AG10803 (cell line): ENCODE measurements around the gene GNPTG.

Experiments used
- DNase-seq: peaks from one replicate; pipeline ENCODE4 v3.0.0; 2010; ENCODE audit warnings: low read depth
- H3K4me3 ChIP-seq: 2 replicates; pipeline ENCODE4 v1.5.1; 2011; ENCODE audit warnings: mild to moderate bottlenecking, low read length, control low read depth
- TF ChIP-seq, protein P1 (sequence below): conservative IDR thresholded peaks from 2 replicates; pipeline ENCODE4 v1.5.1; 2011; ENCODE audit warnings: mild to moderate bottlenecking, low read length, control low read depth, inconsistent platforms

The GNPTG gene

DNA sequence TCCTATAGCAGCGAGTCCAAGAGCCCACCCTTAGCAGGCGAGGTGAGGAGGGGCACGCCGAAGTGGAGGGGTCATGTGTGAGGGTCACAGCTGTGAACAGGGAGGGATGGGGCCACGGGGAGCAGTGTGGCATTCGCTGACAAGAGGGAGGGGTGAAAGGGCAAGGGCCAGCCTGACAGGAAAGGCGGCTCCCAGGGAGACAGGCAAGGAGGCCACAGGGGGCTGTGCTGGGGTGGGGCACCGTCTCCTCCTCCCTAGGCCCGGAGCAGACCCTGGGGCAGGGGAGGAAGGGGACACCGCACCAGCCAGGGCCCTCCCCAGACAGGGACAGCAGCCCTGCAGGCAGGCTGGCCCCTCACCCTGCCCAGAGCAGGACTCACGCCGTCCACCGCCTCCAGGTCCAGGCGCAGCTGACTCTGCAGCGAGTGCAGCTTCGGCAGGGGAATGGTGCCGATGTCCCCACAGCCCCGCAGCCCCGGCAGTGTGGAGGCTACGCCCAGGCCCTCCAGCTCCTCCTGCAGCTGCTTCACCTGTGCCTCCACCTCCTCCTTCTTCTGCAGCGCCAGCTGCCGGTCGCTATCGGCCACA lies 15.1 kb downstream of the GNPTG start:
- no peak overlapping the region for H3K4me3 ChIP-seq
- no peak for DNase-seq
- TF ChIP-seq, protein P1, sequence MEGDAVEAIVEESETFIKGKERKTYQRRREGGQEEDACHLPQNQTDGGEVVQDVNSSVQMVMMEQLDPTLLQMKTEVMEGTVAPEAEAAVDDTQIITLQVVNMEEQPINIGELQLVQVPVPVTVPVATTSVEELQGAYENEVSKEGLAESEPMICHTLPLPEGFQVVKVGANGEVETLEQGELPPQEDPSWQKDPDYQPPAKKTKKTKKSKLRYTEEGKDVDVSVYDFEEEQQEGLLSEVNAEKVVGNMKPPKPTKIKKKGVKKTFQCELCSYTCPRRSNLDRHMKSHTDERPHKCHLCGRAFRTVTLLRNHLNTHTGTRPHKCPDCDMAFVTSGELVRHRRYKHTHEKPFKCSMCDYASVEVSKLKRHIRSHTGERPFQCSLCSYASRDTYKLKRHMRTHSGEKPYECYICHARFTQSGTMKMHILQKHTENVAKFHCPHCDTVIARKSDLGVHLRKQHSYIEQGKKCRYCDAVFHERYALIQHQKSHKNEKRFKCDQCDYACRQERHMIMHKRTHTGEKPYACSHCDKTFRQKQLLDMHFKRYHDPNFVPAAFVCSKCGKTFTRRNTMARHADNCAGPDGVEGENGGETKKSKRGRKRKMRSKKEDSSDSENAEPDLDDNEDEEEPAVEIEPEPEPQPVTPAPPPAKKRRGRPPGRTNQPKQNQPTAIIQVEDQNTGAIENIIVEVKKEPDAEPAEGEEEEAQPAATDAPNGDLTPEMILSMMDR = no peak

DNA sequence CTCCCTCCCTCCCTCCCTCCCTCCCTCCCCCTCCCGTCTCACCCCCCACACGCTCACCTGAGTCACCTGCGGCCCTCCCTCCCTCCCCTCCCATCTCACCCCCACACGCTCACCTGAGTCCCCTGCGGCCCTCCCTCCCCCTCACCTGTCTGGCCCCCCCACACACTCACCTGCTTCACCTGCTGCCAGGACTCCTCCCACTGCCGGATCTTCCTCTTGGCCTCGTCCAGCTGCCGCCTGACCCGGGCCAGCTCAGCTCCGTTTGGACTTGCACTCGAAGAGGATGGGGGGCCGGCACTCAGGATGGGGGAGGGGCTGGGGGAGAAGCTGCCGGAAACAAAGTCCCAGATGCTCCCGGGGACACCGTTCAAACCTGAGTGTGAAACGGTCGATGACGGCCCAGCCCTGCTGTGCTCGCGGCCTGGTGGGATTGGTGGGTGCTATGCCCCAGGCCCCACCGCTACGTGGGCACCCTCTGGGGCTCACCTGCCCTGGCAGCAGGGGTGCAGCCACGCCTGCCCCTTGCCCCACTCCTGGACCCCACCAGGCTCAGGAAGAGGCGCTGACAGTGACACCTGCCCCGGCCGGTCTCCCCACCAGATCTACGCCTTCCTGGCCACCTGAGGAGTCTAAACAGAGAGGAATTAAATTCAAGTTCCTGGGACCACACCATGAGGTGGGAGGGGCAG lies 15.9 kb downstream of the GNPTG start:
- TF ChIP-seq, protein P1 = no peak
- DNase-seq = no peak
- H3K4me3 ChIP-seq = no peak overlapping the region

DNA sequence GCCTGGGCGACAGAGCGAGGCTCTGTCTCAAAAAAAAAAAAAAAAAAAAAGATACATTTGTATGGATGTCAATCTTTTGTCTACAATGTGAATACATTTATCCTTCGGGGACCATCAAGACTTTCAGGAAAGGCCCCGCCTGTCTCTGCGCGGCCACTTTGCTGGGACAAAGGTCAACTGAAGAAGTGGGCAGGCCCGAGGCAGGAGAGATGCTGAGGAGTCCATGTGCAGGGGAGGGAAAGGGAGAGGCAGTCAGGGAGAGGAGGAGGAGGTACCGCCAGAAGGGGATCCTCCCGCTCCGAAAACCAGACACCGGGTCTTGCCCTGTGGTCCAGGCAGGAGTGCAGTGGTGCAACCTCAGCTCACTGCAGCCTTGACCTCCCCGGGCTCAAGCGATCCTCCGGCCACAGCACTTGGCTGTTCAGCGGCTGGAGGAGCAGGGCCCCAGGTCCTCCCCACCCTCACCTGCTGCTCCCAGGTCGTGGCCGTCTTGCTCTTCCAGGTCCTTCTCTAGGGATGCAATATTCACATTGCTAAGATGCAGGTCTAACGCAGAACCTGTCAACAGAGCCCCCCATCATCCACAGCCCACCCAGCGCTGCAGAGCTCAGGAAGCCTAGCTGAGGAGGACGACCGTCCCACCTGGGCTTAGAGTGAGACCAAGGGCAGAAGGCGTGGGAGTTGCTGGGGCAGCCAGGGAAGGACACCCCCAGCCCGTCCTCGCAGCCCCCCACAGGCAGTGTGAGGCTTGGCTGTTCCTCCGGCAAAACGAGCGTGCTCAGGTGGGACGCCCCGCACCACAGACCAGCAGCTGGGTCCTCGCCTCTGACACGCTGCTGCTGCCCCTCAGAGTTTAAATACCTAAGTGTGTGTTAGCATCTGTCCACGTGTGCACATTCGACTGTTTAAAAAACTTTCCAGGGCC lies 19.6 kb downstream of the GNPTG start:
- TF ChIP-seq, protein P1 = no peak
- no peak for DNase-seq
- no peak overlapping the region for H3K4me3 ChIP-seq

DNA sequence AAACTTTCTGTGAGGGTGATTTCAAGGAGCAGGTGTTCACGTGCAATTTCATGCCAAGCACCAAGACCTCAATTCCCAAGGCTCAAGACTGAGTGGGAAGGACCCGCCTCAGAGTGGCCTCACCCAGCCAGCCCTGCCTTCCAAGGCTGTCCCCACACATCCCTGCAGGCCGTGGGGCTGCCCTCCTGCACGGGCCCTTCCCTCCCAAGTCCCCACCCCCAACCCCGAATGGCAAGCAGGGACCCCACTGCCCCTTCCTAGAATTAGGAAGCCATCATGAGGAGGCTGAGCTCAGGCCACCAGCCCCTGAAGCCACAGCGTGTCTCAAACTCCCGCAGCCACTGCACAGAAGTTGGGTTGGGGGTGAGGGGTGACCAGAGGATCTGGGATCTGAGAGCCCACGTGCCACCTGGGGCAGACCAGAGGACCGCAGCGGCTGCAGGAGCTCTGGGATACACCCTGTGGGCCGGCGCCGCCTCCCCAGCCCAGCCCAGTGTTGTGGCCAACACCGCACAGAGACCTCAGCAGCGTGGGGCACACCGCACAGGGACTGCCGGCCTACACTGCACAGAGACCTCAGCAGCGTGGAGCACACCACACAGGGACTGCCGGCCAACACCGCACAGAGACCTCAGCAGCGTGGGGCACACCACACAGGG lies 20.7 kb downstream of the GNPTG start:
- no peak for DNase-seq
- no peak overlapping the region for H3K4me3 ChIP-seq
- TF ChIP-seq, protein P1 = no peak

DNA sequence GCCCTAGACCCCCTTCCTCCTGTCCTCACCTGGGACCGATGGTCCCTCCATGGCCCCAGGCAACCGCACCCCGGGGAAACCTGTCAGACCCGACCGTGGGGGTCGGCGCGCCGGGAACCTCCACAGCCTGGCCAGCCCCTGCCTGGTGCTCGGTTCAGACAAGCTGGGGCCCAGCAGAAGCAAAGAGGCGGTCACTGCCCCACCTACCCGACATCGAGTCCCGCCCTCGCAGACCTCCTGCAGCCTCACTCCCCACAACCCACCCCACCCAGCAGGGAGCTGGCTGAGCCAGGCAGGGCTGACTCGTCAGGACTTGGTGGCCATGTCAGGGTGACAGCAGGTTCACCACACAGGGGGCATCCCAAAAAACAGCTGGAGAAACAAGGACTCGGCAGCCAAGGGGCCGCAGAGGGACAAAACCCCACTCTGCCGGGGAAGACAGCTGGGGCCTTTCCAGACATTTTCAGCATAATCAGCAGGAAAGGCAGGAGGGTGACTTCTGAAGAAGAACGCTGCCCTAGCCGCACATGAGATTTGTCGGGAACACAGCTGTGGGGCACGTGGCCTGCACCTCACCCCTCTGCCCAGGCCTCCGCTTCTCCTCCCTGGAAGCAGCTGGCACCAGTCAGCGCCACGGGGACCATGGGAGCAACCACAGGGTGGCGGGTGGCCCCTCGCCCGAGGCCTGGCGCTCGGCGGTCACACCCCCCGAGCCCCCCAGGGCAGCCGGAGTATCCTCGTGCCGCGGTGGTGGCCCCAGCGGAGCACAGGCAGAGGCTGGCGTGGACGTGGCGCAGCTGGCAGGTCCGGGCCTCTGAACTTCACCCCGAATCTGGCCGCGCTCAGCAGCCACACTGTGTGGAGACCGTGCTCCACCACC lies 22.9 kb downstream of the GNPTG start:
- DNase-seq = no peak
- no peak overlapping the region for H3K4me3 ChIP-seq
- TF ChIP-seq, protein P1 = no peak

DNA sequence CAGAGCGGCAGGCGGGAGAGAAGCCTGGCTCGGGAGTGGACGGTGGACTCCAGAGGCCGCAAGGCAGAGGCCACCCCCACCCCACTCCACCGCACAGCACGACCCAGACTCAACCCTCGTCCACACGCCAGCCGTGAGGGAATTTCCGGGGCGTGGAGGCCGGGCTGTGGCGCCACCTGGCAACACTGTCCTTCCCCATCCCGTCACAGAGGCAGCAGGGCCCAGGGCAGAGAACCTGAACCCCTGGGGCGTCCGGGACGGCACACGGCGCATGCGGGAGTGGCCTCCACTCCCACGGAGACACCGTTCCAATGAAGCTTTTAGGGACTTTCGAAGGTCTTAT lies 23.5 kb downstream of the GNPTG start:
- no peak for DNase-seq
- H3K4me3 ChIP-seq = no peak overlapping the region
- TF ChIP-seq, protein P1 = no peak
